Cardiac muscle cell (in vitro differentiated cells and primary cell): ENCODE results near the gene ITSN2. TPM values are rescaled to one million over a fixed set of nuclear protein-coding genes. Genes with fewer than 3 reads are reported as not detected.

ENCODE experiments used
- DNase-seq, 2 donors: peaks; one replicate each; pipeline versions ENCODE4 v3.0.0 to v3.0.0-alpha.2; 2010 to 2017; ENCODE audit warnings: low read depth in 1 of 2, low spot score in 1 of 2
- H3K27ac ChIP-seq: fragments of 200-600 bp; sonication (generic); 2 replicates; pipeline ENCODE4 v1.5.1; 2016
- H3K27me3 ChIP-seq: fragments of 200-600 bp; sonication (generic); 2 replicates; pipeline ENCODE4 v1.6.0; 2016; ENCODE audit warnings: control low read depth
- H3K36me3 ChIP-seq: fragments of 200-600 bp; sonication (generic); 2 replicates; pipeline ENCODE4 v1.5.1; 2016; ENCODE audit warnings: control low read depth
- H3K4me1 ChIP-seq: fragments of 200-600 bp; sonication (generic); 2 replicates; pipeline ENCODE4 v1.8.1; 2017; ENCODE audit warnings: low read depth, mild to moderate bottlenecking, mixed run types
- H3K4me3 ChIP-seq: fragments of 200-600 bp; sonication (generic); 2 replicates; pipeline ENCODE4 v1.5.1; 2016; ENCODE audit warnings: mild to moderate bottlenecking
- H3K9me3 ChIP-seq: fragments of 200-600 bp; sonication (generic); 2 replicates; pipeline ENCODE4 v1.5.1; 2017; ENCODE audit warnings: low read depth, mild to moderate bottlenecking, control low read depth
- CTCF ChIP-seq: IDR thresholded peaks from 2 replicates; pipeline ENCODE4 v1.5.1; 2012; ENCODE audit warnings: low read depth, mild to moderate bottlenecking, low read length
- polyA plus RNA-seq: library from polyadenylated mRNA; unstranded; fragments of >200 nt; fragmentation: Nextera tagmentation; extraction: Ambion mirVana; gene quantifications from 2 replicates; pipeline ENCODE4 v1.2.1, GENCODE V29; 2016
- total RNA-seq: library from RNA; depleted of rRNA; stranded (reverse); fragments of >200 nt; gene quantifications from 2 replicates; pipeline ENCODE4 v1.2.3, GENCODE V29; 2016

The ITSN2 gene
- total and polyA plus RNA-seq, 2 experiments from 2014 or later, result 22.3 to 22.8 TPM

- peak in 1 of 2 donors; percentile 73 for DNase-seq
- TF ChIP-seq CTCF, result no peak
- Histone ChIP-seq H3K36me3 (peaks cover 30% of the 10 kb centered on the region), H3K4me3 (no peak overlapping the region), H3K9me3 (no peaks in the 10 kb centered on the region), H3K27ac (no peak overlapping the region), H3K27me3 (no peaks in the 10 kb centered on the region), H3K4me1 (peaks cover 3% of the 10 kb centered on the region)
These were observed 88.1 kb downstream of the ITSN2 start for GRCh38 chr2:24272161-24272802.

- peaks cover 3% of the 10 kb centered on the region for H3K4me1 ChIP-seq
- H3K4me3 ChIP-seq, result no peak overlapping the region
- no peaks in the 10 kb centered on the region for H3K27me3 ChIP-seq
- DNase-seq, result no peak
- peaks cover 19% of the 10 kb centered on the region for H3K36me3 ChIP-seq
- no peak for TF ChIP-seq CTCF
- no peaks in the 10 kb centered on the region for H3K9me3 ChIP-seq
- no peak overlapping the region for H3K27ac ChIP-seq
These were observed 91.1 kb downstream of the ITSN2 start for GRCh38 chr2:24269265-24269664.

DNA sequence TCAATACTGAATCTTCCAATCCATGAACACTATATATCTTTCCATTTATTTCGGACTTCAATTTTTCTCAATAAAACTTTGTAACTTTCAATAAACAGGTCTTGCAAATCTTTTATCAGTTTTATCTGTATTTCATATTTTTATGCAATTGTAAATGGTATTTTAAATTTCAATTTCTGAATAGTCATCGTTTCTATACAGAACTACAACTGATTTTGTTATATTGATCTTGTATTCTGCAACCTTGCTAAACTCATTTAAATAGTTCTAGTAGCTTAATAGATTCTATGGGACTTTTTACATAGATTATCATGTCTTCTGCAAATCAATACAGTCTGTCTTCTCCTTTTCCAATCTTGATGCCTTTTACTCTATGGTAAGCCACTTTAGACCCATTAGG lies 95.1 kb downstream of the ITSN2 start:
- Histone ChIP-seq H3K9me3 (no peaks in the 10 kb centered on the region), H3K4me1 (no peaks in the 10 kb centered on the region), H3K27me3 (no peaks in the 10 kb centered on the region), H3K4me3 (no peak overlapping the region), H3K36me3 (peaks cover 21% of the 10 kb centered on the region), H3K27ac (no peak overlapping the region)
- TF ChIP-seq CTCF, result no peak
- no peak for DNase-seq

DNA sequence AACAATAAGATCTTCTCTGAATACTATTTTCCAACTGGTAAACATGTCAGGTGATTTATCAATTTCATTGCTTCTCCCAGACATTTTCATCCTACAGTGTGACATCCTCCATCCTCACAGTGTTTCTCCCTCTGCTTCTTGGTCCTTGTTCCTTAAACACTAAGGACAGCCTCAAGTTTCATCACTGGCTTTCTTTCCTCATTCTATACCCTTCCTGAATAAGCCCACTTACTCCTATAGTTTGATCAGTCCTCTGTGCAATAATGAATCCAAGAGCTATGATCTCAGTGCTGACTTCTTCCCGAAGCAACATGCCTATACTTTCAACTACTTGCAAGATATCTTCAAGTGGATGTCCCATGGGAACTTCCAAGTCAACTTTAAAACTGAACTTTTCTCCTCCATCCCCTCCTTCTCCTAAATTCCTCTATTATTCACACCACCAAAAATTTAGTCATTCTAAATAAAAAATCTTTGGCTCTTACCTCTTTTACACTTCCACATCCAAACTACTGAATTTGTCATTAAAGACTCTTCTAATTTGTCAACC lies 97.8 kb downstream of the ITSN2 start:
- no peak for TF ChIP-seq CTCF
- Histone ChIP-seq H3K27ac (no peak overlapping the region), H3K36me3 (peaks cover 17% of the 10 kb centered on the region), H3K4me1 (no peaks in the 10 kb centered on the region), H3K9me3 (no peaks in the 10 kb centered on the region), H3K4me3 (no peak overlapping the region), H3K27me3 (no peaks in the 10 kb centered on the region)
- peak in 1 of 2 donors; percentile 22 for DNase-seq

DNA sequence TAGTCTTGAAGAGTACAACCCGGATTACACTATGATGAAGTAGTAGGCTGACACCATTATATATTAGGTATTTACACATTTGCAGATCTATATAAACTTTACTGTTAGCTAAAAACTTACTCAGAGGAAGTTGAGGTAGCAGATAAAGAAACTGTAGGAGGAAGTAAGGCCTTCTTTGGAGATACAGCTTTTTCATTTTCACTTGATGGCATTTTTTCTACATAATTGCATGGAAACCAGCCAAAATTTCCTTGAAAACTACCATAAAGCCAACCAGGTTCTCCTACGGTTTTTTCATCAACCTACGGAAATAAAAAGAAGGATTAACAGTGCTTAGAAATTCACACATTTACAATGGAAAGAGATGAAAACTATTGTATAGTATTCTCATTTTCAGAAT lies 98.9 kb downstream of the ITSN2 start:
- Histone ChIP-seq H3K4me1 (no peaks in the 10 kb centered on the region), H3K4me3 (no peak overlapping the region), H3K27ac (no peak overlapping the region), H3K9me3 (no peaks in the 10 kb centered on the region), H3K36me3 (peaks cover 17% of the 10 kb centered on the region), H3K27me3 (no peaks in the 10 kb centered on the region)
- DNase-seq, result peak in 1 of 2 donors; percentile 7
- TF ChIP-seq CTCF, result no peak
